ENCODE data around the gene PPFIBP1. TPM values are rescaled to one million over a fixed set of nuclear protein-coding genes. Genes with fewer than 3 reads are reported as not detected.

The PPFIBP1 gene
- total and polyA plus RNA-seq, 2 of the 4 experiments (the other 2 are of a cell fraction): 30.4 to 72.2 TPM

GRCh38 chr12:27577688-27578087 is 53.7 kb downstream of the PPFIBP1 start:
- Histone ChIP-seq H3K4me1 (ENCODE audit: control insufficient read depth, insufficient read depth, low read length) (peaks cover 16% of the 10 kb centered on the region), H4K8ac (ENCODE audit: low read depth in 2 of 2, low read length in 2 of 2) (no peak overlapping the region), H3K18ac (ENCODE audit: low read depth, low read length) (no peak overlapping the region), H3K23ac (ENCODE audit: low read depth, low read length) (no peak overlapping the region), H2BK120ac (ENCODE audit: low read depth, low read length) (no peak overlapping the region), H3K14ac (replicated peaks; ENCODE audit: low read depth, low read length) (0 out of 2 replicates have a peak overlapping the region, but pooled peaks have one; percentile 35), H4K20me1 (ENCODE audit: insufficient read depth, low read length) (no peaks in the 10 kb centered on the region), H3K9ac (ENCODE audit: low read depth, low read length) (no peak overlapping the region), H4K5ac (ENCODE audit: low read depth, low read length) (no peak overlapping the region), H2BK5ac (ENCODE audit: low read depth, low read length, poor library complexity, severe bottlenecking) (no peak overlapping the region), H3K27me3 (ENCODE audit: control insufficient read depth, insufficient read depth, low read length) (no peaks in the 10 kb centered on the region), H2AK9ac (replicated peaks; ENCODE audit: low read depth, low read length, poor library complexity) (no peak overlapping the region), H2BK20ac (ENCODE audit: low read depth, low read length) (peak overlapping the region; percentile 30; the same call in 1 of the 2 replicates), H3K9me1 (ENCODE audit: insufficient read depth, low read length) (peaks cover 3% of the 10 kb centered on the region; the same call in 1 of the 2 replicates), H3K27ac (ENCODE audit: insufficient read depth, low read length) (no peak overlapping the region), H3K4me3 (ENCODE audit: insufficient read depth, low read depth, low read length) (no peak overlapping the region), H3K36me3 (ENCODE audit: control insufficient read depth, insufficient read depth, low read length) (peaks cover 8% of the 10 kb centered on the region), H3K4me2 (ENCODE audit: low read depth, low read length) (no peak overlapping the region), H2AFZ (replicated peaks; ENCODE audit: low read length, poor library complexity) (no peak overlapping the region), H3K4ac (ENCODE audit: low read depth, low read length) (no peak overlapping the region), H3K56ac (ENCODE audit: extremely low read depth, insufficient read depth, low read length) (no peak overlapping the region), H4K91ac (ENCODE audit: insufficient read depth, low read depth, low read length) (no peak overlapping the region), H2AK5ac (ENCODE audit: low read depth, low read length) (no peak overlapping the region), H3K9me3 (ENCODE audit: control insufficient read depth, insufficient read depth, low read length) (no peaks in the 10 kb centered on the region), H2BK15ac (ENCODE audit: low read depth, low read length) (no peak overlapping the region), H3K79me1 (ENCODE audit: low read depth in 1 of 2, low read length in 2 of 2) (peaks cover 21 to 63% of the 10 kb centered on the region in 2 experiments)
- ATAC-seq (ENCODE audit: low read depth) (no peak), DNase-seq (no peak)
- dilution Hi-C loops (cut with HindIII; ENCODE audit: low sequenced_read_pairs, unreplicated experiment) (no loop called here), in situ Hi-C loops (cut with MboI; ENCODE audit: low sequenced_read_pairs) (no loop called here), intact Hi-C loops (cut with micrococcal nuclease) (no loop called here)
- no TSS peak for BruUV-seq (replicated peaks)
- POLR2A ChIA-PET (ENCODE audit: unreplicated experiment): no interaction called here
- CTCF ChIA-PET: no interaction called here
- TF ChIP-seq POLR2A (IDR thresholded peaks at IDR 0.05; ENCODE audit: low read depth, low read length) (no peak), CHD1 (IDR thresholded peaks at IDR 0.05; ENCODE audit: low read depth, low read length) (no peak), MAZ (IDR thresholded peaks at IDR 0.05; ENCODE audit: borderline replicate concordance, low read depth, low read length) (no peak), ELK1 (IDR thresholded peaks at IDR 0.05; ENCODE audit: borderline replicate concordance, low read depth, low read length) (no peak), MXI1 (IDR thresholded peaks at IDR 0.05; ENCODE audit: borderline replicate concordance, low read depth, low read length) (no peak)
- WGBS, 2 experiments (ENCODE audit: extremely low coverage in 2 of 2, insufficient read length in 1 of 2): no CpG with 5 or more reads among the region's 4 CpGs

Data from IMR-90 (cell line).